Stomach (tissue), 9 donors: Measurements from ENCODE around the gene UBE2I. TPM values are rescaled to one million over a fixed set of nuclear protein-coding genes. Genes with fewer than 3 reads are reported as not detected.

Experiments
- DNase-seq, 2 donors: peaks; one replicate each; pipeline versions ENCODE4 v3.0.0 to v3.0.0-alpha.2; 2013 to 2019
- H3K27ac ChIP-seq, 5 donors: fragments of 200-600 bp in 4 of 5; sonication (generic) in 4 of 5; one replicate each; pipeline ENCODE4 v1.5.1; 2013 to 2019; ENCODE audit warnings: mild to moderate bottlenecking in 1 of 5, moderate library complexity in 1 of 5
- H3K27me3 ChIP-seq, 3 donors: fragments of 200-600 bp; sonication (generic); one replicate each; pipeline ENCODE4 v1.5.1; 2017 to 2019; ENCODE audit warnings: mixed run types in 1 of 3
- H3K36me3 ChIP-seq, 4 donors: fragments of 200-600 bp; sonication (generic); 1 replicate in 3 of 4; 2 replicates in 1 of 4; pipeline ENCODE4 v1.5.1; 2016 to 2019
- H3K4me1 ChIP-seq, 4 donors: fragments of 200-600 bp; sonication (generic); one replicate each; pipeline ENCODE4 v1.5.1; 2016 to 2019
- H3K4me3 ChIP-seq, 4 donors: fragments of 200-600 bp; sonication (generic) in 3 of 4; one replicate each; pipeline ENCODE4 v1.5.1; 2016 to 2019; ENCODE audit warnings: mild to moderate bottlenecking in 1 of 4
- H3K9me3 ChIP-seq, 4 donors: fragments of 200-600 bp; sonication (generic); one replicate each; pipeline ENCODE4 v1.5.1; 2016 to 2019
- EP300 ChIP-seq: sonication (generic); formaldehyde crosslinking; IDR thresholded peaks from one replicate; pipeline ENCODE4 v1.6.1; 2017; ENCODE audit warnings: antibody characterized with exemption
- POLR2A ChIP-seq, 4 donors: fragments of 450-650 bp; IDR thresholded peaks; one replicate each; pipeline ENCODE4 v1.6.1; 2016; ENCODE audit warnings: antibody characterized with exemption in 4 of 4, control low read depth in 2 of 4, mild to moderate bottlenecking in 1 of 4, moderate library complexity in 1 of 4
- POLR2AphosphoS5 ChIP-seq, 3 donors: sonication (generic); formaldehyde crosslinking; IDR thresholded peaks; one replicate each; pipeline ENCODE4 v1.6.1; 2016; ENCODE audit warnings: antibody characterized with exemption in 3 of 3
- WGBS, 5 donors: extraction: QIAGEN DNeasy Blood & Tissue Kit in 3 of 5; methylation state at CpG; one replicate each; pipeline versions ENCODE4 v1.1.5 to v1.1.7; 2013 to 2018; 5-methylcytosine and 5-hydroxymethylcytosine counted together
- intact Hi-C: fragments of 100-400 bp; cut with DNase I; formaldehyde crosslinking; loops from one replicate; pipeline ENCODE4 v1.15.1; 2023; ENCODE audit warnings: low total_unique reads
- polyA plus RNA-seq, 3 donors: library from polyadenylated mRNA; stranded (reverse); fragments of 200-250 nt; gene quantifications; one replicate each; pipeline ENCODE4 v1.2.3, GENCODE V29; 2013
- total RNA-seq, 5 donors: library from RNA; depleted of rRNA; stranded (reverse); fragments of >200 nt; gene quantifications; one replicate each; pipeline versions ENCODE4 v1.1.0 to v1.2.3, GENCODE V29; 2014 to 2016
- TF ChIP-seq, protein P1 (sequence below), 7 experiments: fragments of 450-650 bp in 4 of 7; fragments of 200-600 bp in 3 of 7; sonication (generic) in 3 of 7; IDR thresholded peaks; one replicate each; pipeline ENCODE4 v1.5.1; 2016 to 2019; ENCODE audit warnings: antibody characterized with exemption in 7 of 7, control low read depth in 2 of 7, mild to moderate bottlenecking in 1 of 7
- donor health status: healthy with polysubstance abuse.
- donor health status: Bipolar disorder and iron deficiency.
- donor health status: healthy.

Gene UBE2I
- total and polyA plus RNA-seq, 8 donors, result 42.0 to 71.0 (median 46.7) TPM

DNA sequence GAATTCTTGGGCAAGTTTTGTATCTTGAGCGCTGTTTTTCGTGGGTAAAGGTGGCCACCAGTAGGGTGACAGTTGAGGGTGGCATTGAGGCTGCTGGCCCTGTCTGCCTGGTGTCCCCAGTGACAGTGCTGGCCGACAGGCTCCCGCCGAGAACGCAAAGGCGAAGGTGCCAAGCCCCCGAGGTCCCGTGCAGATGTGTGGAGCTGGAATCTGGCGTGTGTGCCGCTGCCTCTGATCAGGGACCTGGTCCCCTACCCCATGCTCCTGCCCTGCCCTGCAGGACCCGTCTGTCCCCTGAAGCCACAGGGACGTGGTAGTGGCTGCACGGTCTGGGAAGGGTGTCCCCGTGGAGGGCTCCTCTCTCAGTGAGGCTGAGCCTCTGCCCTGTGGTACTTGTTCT lies 3.5 kb downstream of the UBE2I start:
- H3K27ac ChIP-seq, result no peak overlapping the region

DNA sequence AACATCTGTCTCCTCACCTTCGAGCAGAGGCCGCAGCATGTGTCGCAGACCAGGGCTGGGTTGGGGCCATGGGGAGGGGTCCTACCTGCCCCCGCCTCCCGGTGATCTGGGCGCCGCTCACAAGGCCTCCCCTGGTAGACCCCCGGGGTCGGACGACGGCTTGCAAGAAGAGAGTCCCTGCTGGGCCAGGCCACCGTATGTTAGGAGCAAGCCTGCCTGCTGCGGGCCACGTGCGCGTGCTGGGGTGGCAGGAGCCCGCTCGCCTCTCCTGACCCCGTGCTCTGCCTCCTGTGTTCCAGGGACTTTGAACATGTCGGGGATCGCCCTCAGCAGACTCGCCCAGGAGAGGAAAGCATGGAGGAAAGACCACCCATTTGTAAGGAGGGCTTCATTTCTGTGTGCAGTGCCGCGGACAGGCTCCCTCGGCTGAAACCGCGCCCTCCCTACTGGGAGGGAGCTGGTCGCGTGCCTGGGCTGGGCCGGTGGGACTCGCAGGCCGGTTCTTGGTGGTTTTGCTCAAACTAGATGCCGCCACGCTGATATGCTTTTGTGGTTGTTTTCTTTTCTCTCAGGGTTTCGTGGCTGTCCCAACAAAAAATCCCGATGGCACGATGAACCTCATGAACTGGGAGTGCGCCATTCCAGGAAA lies 4.4 kb downstream of the UBE2I start:
- peaks cover 30 to 46% (median 44%) of the 10 kb centered on the region in 4 donors for H3K4me1 ChIP-seq
- intact Hi-C loops, result no loop called here
- no peak overlapping the region for H3K4me3 ChIP-seq
- H3K27me3 ChIP-seq, result no peaks in the 10 kb centered on the region
- WGBS, 5 donors, result 87 to 94% (median 89%) methylated on average over 30 to 38 of the region's 38 CpGs
- TF ChIP-seq EP300 (no peak), POLR2AphosphoS5 (IDR thresholded peaks at IDR 0.05) (no peak), POLR2A (IDR thresholded peaks at IDR 0.05) (no peak)
- TF ChIP-seq, protein P1, sequence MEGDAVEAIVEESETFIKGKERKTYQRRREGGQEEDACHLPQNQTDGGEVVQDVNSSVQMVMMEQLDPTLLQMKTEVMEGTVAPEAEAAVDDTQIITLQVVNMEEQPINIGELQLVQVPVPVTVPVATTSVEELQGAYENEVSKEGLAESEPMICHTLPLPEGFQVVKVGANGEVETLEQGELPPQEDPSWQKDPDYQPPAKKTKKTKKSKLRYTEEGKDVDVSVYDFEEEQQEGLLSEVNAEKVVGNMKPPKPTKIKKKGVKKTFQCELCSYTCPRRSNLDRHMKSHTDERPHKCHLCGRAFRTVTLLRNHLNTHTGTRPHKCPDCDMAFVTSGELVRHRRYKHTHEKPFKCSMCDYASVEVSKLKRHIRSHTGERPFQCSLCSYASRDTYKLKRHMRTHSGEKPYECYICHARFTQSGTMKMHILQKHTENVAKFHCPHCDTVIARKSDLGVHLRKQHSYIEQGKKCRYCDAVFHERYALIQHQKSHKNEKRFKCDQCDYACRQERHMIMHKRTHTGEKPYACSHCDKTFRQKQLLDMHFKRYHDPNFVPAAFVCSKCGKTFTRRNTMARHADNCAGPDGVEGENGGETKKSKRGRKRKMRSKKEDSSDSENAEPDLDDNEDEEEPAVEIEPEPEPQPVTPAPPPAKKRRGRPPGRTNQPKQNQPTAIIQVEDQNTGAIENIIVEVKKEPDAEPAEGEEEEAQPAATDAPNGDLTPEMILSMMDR (IDR thresholded peaks at IDR 0.05), result no peak
- no peak overlapping the region for H3K27ac ChIP-seq
- H3K9me3 ChIP-seq, result no peaks in the 10 kb centered on the region
- no peak for DNase-seq
- H3K36me3 ChIP-seq, result peaks cover 49 to 67% (median 63%) of the 10 kb centered on the region in 4 donors

More for the DNA sequence above, 3.5 kb downstream of the UBE2I start:
- TF ChIP-seq POLR2AphosphoS5 (IDR thresholded peaks at IDR 0.05) (no peak), POLR2A (IDR thresholded peaks at IDR 0.05) (no peak), EP300 (no peak)
- TF ChIP-seq, protein P1 (IDR thresholded peaks at IDR 0.05), result no peak
- intact Hi-C loops, result no loop called here
- H3K9me3 ChIP-seq, result no peaks in the 10 kb centered on the region
- 86 to 89% (median 89%) methylated on average over 13 to 15 of the region's 15 CpGs for WGBS, 5 donors
- H3K27me3 ChIP-seq, result no peaks in the 10 kb centered on the region
- H3K4me1 ChIP-seq, result peaks cover 30 to 53% (median 48%) of the 10 kb centered on the region in 4 donors
- DNase-seq, result no peak
- peak overlapping the region in 1 of 4 donors; percentile 84 for H3K4me3 ChIP-seq
- H3K36me3 ChIP-seq, result peaks cover 41 to 57% (median 54%) of the 10 kb centered on the region in 4 donors

DNA sequence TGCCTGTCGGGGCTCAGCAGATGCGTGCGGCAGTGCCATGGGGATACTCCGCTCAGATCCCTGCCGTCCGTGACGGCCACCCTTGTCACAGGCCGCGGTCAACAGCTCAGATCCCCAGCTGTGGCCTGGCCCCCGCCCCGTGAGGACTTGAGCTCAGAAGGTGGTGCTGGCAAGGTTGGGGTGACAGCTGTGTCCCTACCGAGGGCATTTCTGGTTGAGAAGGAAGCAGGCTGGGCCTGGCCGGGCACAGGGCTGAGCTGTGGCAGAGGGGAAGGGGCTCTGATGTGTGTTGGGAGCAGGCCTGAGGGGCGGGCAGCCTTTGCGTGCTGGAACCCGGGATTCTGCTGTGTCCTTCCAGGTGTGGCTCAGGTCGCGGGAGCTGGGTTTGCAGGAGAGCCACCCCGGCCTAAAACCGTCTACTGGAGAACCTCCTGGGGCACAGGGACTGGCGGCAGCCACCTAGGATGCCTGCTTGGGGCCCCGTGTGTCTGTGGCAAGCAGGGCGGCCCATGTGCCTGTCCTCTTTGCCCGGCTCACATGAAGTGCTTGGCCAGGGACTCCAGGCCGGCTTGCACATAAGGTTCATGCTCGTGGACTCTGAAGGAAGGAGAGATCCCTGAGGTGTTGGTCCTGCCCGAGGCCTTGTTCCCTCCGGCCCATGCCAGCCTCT lies 5.1 kb downstream of the UBE2I start:
- intact Hi-C loops, result no loop called here
- WGBS, 5 donors, result 85 to 91% (median 86%) methylated on average over 19 to 28 of the region's 28 CpGs
- H3K4me3 ChIP-seq, result no peak overlapping the region
- peaks cover 55 to 74% (median 70%) of the 10 kb centered on the region in 4 donors for H3K36me3 ChIP-seq
- no peak overlapping the region for H3K27ac ChIP-seq
- no peaks in the 10 kb centered on the region for H3K27me3 ChIP-seq
- H3K9me3 ChIP-seq, result no peaks in the 10 kb centered on the region
- H3K4me1 ChIP-seq, result peaks cover 30 to 46% (median 44%) of the 10 kb centered on the region in 4 donors
- DNase-seq, result no peak
- TF ChIP-seq, protein P1 (IDR thresholded peaks at IDR 0.05), result no peak
- TF ChIP-seq POLR2A (IDR thresholded peaks at IDR 0.05) (no peak), EP300 (no peak), POLR2AphosphoS5 (IDR thresholded peaks at IDR 0.05) (no peak)

DNA sequence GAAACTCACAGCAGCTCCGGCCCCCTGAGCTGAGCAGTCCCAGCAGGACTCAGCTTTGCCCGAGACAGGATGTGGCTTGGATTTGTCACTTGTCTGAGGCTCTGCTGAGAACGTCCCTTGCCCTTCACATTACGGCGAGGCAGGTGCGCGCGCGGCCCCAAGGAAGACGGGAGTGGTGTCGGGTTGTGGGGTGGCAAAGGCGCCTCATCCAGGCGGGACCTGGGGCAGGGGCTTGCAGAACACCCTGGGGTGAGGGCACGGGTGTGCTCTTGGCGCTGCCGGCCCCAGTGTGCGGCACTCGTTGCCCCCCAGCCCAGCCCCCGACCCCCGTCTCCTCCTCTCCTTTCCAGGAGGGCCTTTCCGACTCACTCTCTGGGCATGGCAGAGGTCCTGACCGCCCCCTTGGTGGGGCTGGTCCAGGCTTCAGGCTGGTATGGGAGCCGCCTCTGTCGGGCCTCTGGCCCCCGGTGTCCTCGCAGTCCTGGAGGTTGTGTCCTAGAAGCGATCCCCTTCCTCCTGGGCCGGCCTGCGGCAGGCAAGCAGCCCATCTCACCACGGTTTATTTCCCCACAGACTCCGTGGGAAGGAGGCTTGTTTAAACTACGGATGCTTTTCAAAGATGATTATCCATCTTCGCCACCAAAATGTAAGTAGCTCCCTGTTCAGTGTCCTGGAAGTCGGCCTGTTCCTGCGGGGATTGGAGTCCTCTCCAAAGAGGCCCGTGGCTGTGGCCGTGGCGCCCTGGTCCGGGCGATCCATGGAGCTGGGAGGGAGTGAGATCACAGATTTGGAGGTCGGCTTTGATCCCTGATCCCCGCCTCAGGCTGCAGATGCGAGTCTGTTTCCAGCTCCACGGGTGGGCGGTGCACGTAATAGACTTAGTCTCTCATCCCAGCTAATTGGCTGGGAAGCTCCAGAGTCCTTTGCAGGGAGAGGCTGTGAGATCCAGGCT lies 5.9 kb downstream of the UBE2I start:
- TF ChIP-seq, protein P1 (IDR thresholded peaks at IDR 0.05), result no peak
- TF ChIP-seq EP300 (no peak), POLR2A (IDR thresholded peaks at IDR 0.05) (no peak)
- peaks cover 63 to 82% (median 78%) of the 10 kb centered on the region in 4 donors for H3K36me3 ChIP-seq
- H3K4me3 ChIP-seq, result no peak overlapping the region
- H3K4me1 ChIP-seq, result peaks cover 30 to 45% (median 41%) of the 10 kb centered on the region in 4 donors
- no peak for DNase-seq
- no peaks in the 10 kb centered on the region for H3K27me3 ChIP-seq
- intact Hi-C loops, result no loop called here
- no peaks in the 10 kb centered on the region for H3K9me3 ChIP-seq
- H3K27ac ChIP-seq, result no peak overlapping the region
- WGBS, 5 donors, result 82 to 85% (median 84%) methylated on average over 31 to 46 of the region's 46 CpGs
